T1000 (cell line): Measurements from ENCODE around the gene CRACR2A.

ENCODE experiments used
- DNase-seq: peaks from one replicate; lab custom pipeline; 2025; ENCODE audit warnings: mixed read lengths; lab: John Stamatoyannopoulos, UW

Gene CRACR2A

DNA sequence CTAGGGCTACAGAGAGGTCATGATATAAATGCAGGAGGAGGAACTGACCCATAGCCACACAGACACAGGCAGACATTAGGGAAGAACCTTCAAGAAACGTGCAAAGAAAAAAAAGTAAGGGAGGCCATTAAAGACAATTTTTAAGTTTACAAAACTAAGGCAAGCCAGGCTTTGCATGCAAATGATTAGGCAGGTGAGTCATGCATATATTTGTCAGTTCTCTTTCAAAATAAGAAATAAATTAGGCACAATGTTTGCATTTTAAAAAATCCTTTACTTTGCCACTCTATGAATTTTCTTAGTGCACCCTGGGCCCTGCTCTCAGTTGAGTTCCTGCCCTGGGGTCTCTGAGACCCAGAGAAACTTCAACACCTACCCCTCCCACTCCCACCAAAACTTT lies 186.9 kb downstream of the CRACR2A start:
- no peak for DNase-seq
